A673 (cell line): Measurements from ENCODE around the gene JUNB. TPM values are rescaled to one million over a fixed set of nuclear protein-coding genes. Genes with fewer than 3 reads are reported as not detected.
A peak's percentile ranks its signal among the peaks of the same experiment; 100 is the strongest.

ENCODE experiments used
- BruUV-seq: library from RNA; stranded (reverse); fragments of 400-500 nt; replicated peaks from 2 replicates; lab custom pipeline; 2021; lab: Mats Ljungman, UMichigan
- CTCF ChIA-PET: fragments of 300-600 bp; sonication (Branson Sonifier 250); formaldehyde crosslinking; loops from one replicate; lab custom pipeline; 2022; ENCODE audit warnings: antibody characterized with exemption; lab: Charles Lee
- POLR2A ChIA-PET: fragments of 300-600 bp; sonication (Branson Sonifier 250); formaldehyde crosslinking; loops from one replicate; lab custom pipeline; 2022; ENCODE audit warnings: antibody characterized with exemption; ENCODE audit not compliant: low non-redundant PET; lab: Charles Lee
- DNase-seq: peaks from one replicate; pipeline ENCODE4 v3.0.0-alpha.2; 2015; ENCODE audit warnings: low spot score
- H3K27ac ChIP-seq: fragments of 200-600 bp; sonication (generic); 2 replicates; pipeline ENCODE4 v1.5.1; 2016; ENCODE audit warnings: mixed run types, low read depth, mild to moderate bottlenecking, mixed read lengths, antibody characterized with exemption, low read length; ENCODE audit not compliant: poor library complexity, severe bottlenecking
- H3K27me3 ChIP-seq: fragments of 200-600 bp; sonication (generic); replicated peaks from 2 replicates; pipeline ENCODE4 v1.6.1; 2017; ENCODE audit warnings: mixed run types, low read depth, mild to moderate bottlenecking, mixed read lengths, antibody characterized with exemption, low read length; ENCODE audit not compliant: insufficient read depth, poor library complexity
- H3K36me3 ChIP-seq: fragments of 200-600 bp; sonication (generic); 2 replicates; pipeline ENCODE4 v1.6.1; 2016; ENCODE audit warnings: mixed run types, mild to moderate bottlenecking, mixed read lengths, antibody characterized with exemption, low read length; ENCODE audit not compliant: insufficient read depth, poor library complexity, severe bottlenecking
- H3K4me1 ChIP-seq: fragments of 200-600 bp; sonication (generic); 2 replicates; pipeline ENCODE4 v1.6.1; 2017; ENCODE audit warnings: mixed run types, mild to moderate bottlenecking, mixed read lengths, antibody characterized with exemption, low read length; ENCODE audit not compliant: insufficient read depth, poor library complexity, severe bottlenecking
- H3K4me3 ChIP-seq: fragments of 200-600 bp; sonication (generic); 2 replicates; pipeline ENCODE4 v1.5.1; 2016; ENCODE audit warnings: low read depth, mixed run types, mild to moderate bottlenecking, mixed read lengths, low read length; ENCODE audit not compliant: poor library complexity, severe bottlenecking
- H3K9me3 ChIP-seq: fragments of 200-600 bp; sonication (generic); 2 replicates; pipeline ENCODE4 v1.6.1; 2016; ENCODE audit warnings: mixed run types, low read depth, mild to moderate bottlenecking, mixed read lengths, antibody characterized with exemption, low read length; ENCODE audit not compliant: poor library complexity, severe bottlenecking
- CTCF ChIP-seq: fragments of 300-800, 200-600 bp; sonication (generic); conservative IDR thresholded peaks from 2 replicates; pipeline ENCODE4 v1.5.1; 2017; ENCODE audit warnings: low read depth, mild to moderate bottlenecking, antibody characterized with exemption, low read length, moderate library complexity, mixed read lengths
- EZH2 ChIP-seq: fragments of 200-600 bp; sonication (generic); IDR thresholded peaks from 2 replicates; pipeline ENCODE4 v1.6.1; 2017; ENCODE audit warnings: borderline replicate concordance, low read depth, mild to moderate bottlenecking, mixed read lengths, antibody characterized with exemption, low read length; ENCODE audit not compliant: poor library complexity, severe bottlenecking
- intact Hi-C: fragments of 100-400 bp; cut with micrococcal nuclease; formaldehyde crosslinking; loops from one replicate; pipeline ENCODE4 v1.10.0; 2022; ENCODE audit not compliant: unreplicated experiment
- total RNA-seq: library from RNA; stranded (reverse); gene quantifications from 2 replicates; pipeline ENCODE4 v1.2.3, GENCODE V29; 2021

JUNB gene
- total RNA-seq, 1 experiment from 2014 or later: 27.7 TPM

- H3K27me3 ChIP-seq: no peaks in the 10 kb centered on the region
- intact Hi-C loops: loop anchor here (5.0 kb wide), 1 partner anchor 111 kb away; the partner anchor contains the start of gene DHPS
- peak overlapping the region; percentile 59 for H3K4me3 ChIP-seq
- ChIA-PET POLR2A (interaction anchor here (0.7 to 1.4 kb wide), 5 partner anchors 15 to 1297 kb away, joined by 3 to 5 read pairs (median 4); partner anchors contain the start of gene GET3), CTCF (interaction anchor here (1.5 to 3.0 kb wide), 2 partner anchors 16 to 36 kb away, joined by 8 to 29 read pairs; no protein-coding TSS in a partner anchor)
- peak; percentile 95 for DNase-seq
- no peaks in the 10 kb centered on the region for H3K9me3 ChIP-seq
- peaks cover 6% of the 10 kb centered on the region for H3K36me3 ChIP-seq
- BruUV-seq: no TSS peak
- H3K27ac ChIP-seq: peak overlapping the region; percentile 98
- peaks cover 32% of the 10 kb centered on the region for H3K4me1 ChIP-seq
- TF ChIP-seq CTCF (no peak), EZH2 (no peak)
Observed at GRCh38 chr19:12793290-12794195, 2.3 kb downstream of the JUNB start.

- H3K27me3 ChIP-seq: no peaks in the 10 kb centered on the region
- H3K27ac ChIP-seq: peak overlapping the region; percentile 98
- DNase-seq: no peak
- intact Hi-C loops: loop anchor here (5.0 kb wide), 1 partner anchor 112 kb away; the partner anchor contains the start of gene DHPS
- ChIA-PET CTCF (interaction anchor here (0.6 to 3.4 kb wide), 5 partner anchors 16 to 167 kb away, joined by 3 to 34 read pairs (median 5); no protein-coding TSS in a partner anchor), POLR2A (interaction anchor here (0.6 kb wide), 1 partner anchor 28 kb away, joined by 6 read pairs; no protein-coding TSS in a partner anchor)
- no peaks in the 10 kb centered on the region for H3K9me3 ChIP-seq
- TF ChIP-seq EZH2 (no peak), CTCF (no peak)
- no TSS peak for BruUV-seq
- H3K36me3 ChIP-seq: peaks cover 12% of the 10 kb centered on the region
- H3K4me3 ChIP-seq: peak overlapping the region; percentile 59
- H3K4me1 ChIP-seq: peaks cover 24% of the 10 kb centered on the region
Observed at GRCh38 chr19:12794196-12794941, 3.1 kb downstream of the JUNB start.

GRCh38 chr19:12794971-12795381, 3.7 kb downstream of the JUNB start:
- no peaks in the 10 kb centered on the region for H3K9me3 ChIP-seq
- H3K36me3 ChIP-seq: peaks cover 18% of the 10 kb centered on the region
- intact Hi-C loops: loop anchor here (5.0 kb wide), 1 partner anchor 113 kb away; the partner anchor contains the start of gene DHPS
- H3K27ac ChIP-seq: peak overlapping the region; percentile 98
- no TSS peak for BruUV-seq
- no peak overlapping the region for H3K4me3 ChIP-seq
- POLR2A ChIA-PET: interaction anchor here (0.6 to 1.0 kb wide), 2 partner anchors 29 kb away, joined by 4 to 6 read pairs; no protein-coding TSS in a partner anchor
- TF ChIP-seq EZH2 (no peak), CTCF (no peak)
- H3K27me3 ChIP-seq: no peaks in the 10 kb centered on the region
- CTCF ChIA-PET: interaction anchor here (0.6 to 3.4 kb wide), 3 partner anchors 19 to 34 kb away, joined by 3 to 34 read pairs (median 5); no protein-coding TSS in a partner anchor
- no peak for DNase-seq
- peaks cover 27% of the 10 kb centered on the region for H3K4me1 ChIP-seq
